ENCODE data around the gene PRKD1. TPM values are rescaled to one million over a fixed set of nuclear protein-coding genes. Genes with fewer than 3 reads are reported as not detected.

The PRKD1 gene
- total and polyA plus RNA-seq, 10 of the 15 experiments (the other 5 are each of a cell fraction or from before 2014, with no cell fraction given), result 0.02 to 0.56 TPM; not detected in 8

- ATAC-seq, result no peak
- H3K4me2 ChIP-seq (ENCODE audit: control insufficient read depth, insufficient read depth), result no peak overlapping the region
- no peak overlapping the region for H3K4me3 ChIP-seq
- no peaks in the 10 kb centered on the region for H3K36me3 ChIP-seq (ENCODE audit: control insufficient read depth in 2 of 2, insufficient read depth in 2 of 2, low read length in 1 of 2)
- BruUV-seq (replicated peaks), result no TSS peak
- no peak overlapping the region for H3K27ac ChIP-seq (ENCODE audit: control insufficient read depth, insufficient read depth)
- no peaks in the 10 kb centered on the region for H3K27me3 ChIP-seq (replicated peaks in 1 of 2; ENCODE audit: control insufficient read depth in 2 of 2, insufficient read depth in 2 of 2, low read length in 1 of 2)
- H3K9me3 ChIP-seq (replicated peaks; ENCODE audit: control insufficient read depth, insufficient read depth, low read length), result no peaks in the 10 kb centered on the region
- TF ChIP-seq, protein P1, sequence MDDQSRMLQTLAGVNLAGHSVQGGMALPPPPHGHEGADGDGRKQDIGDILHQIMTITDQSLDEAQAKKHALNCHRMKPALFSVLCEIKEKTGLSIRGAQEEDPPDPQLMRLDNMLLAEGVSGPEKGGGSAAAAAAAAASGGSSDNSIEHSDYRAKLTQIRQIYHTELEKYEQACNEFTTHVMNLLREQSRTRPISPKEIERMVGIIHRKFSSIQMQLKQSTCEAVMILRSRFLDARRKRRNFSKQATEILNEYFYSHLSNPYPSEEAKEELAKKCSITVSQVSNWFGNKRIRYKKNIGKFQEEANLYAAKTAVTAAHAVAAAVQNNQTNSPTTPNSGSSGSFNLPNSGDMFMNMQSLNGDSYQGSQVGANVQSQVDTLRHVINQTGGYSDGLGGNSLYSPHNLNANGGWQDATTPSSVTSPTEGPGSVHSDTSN (IDR thresholded peaks at IDR 0.05; ENCODE audit: insufficient replicate concordance, low read depth, low read length), result no peak
- TF ChIP-seq ZNF207 (IDR thresholded peaks at IDR 0.05; ENCODE audit: borderline replicate concordance) (no peak), ESRRA (IDR thresholded peaks at IDR 0.05; ENCODE audit: low read length) (no peak), ZBED1 (IDR thresholded peaks at IDR 0.05; ENCODE audit: borderline replicate concordance) (no peak), FOS (IDR thresholded peaks at IDR 0.05; ENCODE audit: borderline replicate concordance, extremely low read depth, insufficient read length) (no peak), MYC (IDR thresholded peaks at IDR 0.05; ENCODE audit: insufficient read depth, insufficient read length, insufficient replicate concordance, low read length, severe bottlenecking) (no peak), ZNF622 (IDR thresholded peaks at IDR 0.05) (no peak), HCFC1 (IDR thresholded peaks at IDR 0.05; ENCODE audit: low read length) (no peak), TCF3 (IDR thresholded peaks at IDR 0.05; ENCODE audit: borderline replicate concordance, insufficient read depth, low read depth, low read length) (no peak), ZNF217 (IDR thresholded peaks at IDR 0.05) (no peak), ELK1 (IDR thresholded peaks at IDR 0.05; ENCODE audit: low read depth, low read length) (no peak), CBX3 (IDR thresholded peaks at IDR 0.05; ENCODE audit: borderline replicate concordance, low read depth) (no peak), KDM1A (IDR thresholded peaks at IDR 0.05; ENCODE audit: borderline replicate concordance) (no peak), MTA2 (IDR thresholded peaks at IDR 0.05; ENCODE audit: low read depth) (no peak), LARP7 (IDR thresholded peaks at IDR 0.05) (no peak), STAT1 (conservative IDR thresholded peaks at IDR 0.05) (no peak)
- TF ChIP-seq, protein P2, sequence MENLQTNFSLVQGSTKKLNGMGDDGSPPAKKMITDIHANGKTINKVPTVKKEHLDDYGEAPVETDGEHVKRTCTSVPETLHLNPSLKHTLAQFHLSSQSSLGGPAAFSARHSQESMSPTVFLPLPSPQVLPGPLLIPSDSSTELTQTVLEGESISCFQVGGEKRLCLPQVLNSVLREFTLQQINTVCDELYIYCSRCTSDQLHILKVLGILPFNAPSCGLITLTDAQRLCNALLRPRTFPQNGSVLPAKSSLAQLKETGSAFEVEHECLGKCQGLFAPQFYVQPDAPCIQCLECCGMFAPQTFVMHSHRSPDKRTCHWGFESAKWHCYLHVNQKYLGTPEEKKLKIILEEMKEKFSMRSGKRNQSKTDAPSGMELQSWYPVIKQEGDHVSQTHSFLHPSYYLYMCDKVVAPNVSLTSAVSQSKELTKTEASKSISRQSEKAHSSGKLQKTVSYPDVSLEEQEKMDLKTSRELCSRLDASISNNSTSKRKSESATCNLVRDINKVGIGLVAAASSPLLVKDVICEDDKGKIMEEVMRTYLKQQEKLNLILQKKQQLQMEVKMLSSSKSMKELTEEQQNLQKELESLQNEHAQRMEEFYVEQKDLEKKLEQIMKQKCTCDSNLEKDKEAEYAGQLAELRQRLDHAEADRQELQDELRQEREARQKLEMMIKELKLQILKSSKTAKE (IDR thresholded peaks at IDR 0.05; ENCODE audit: low read depth, poor library complexity, severe bottlenecking), result no peak
- no peak for FAIRE-seq
- no peaks in the 10 kb centered on the region for H3K79me2 ChIP-seq (ENCODE audit: control insufficient read depth, insufficient read depth, low read length)
- intact Hi-C loops (cut with micrococcal nuclease; ENCODE audit: unreplicated experiment), result no loop called here
- no peak overlapping the region for H2AFZ ChIP-seq (ENCODE audit: control insufficient read depth, low read depth, low read length)
- H3K9ac ChIP-seq (ENCODE audit: control insufficient read depth, insufficient read depth, low read length), result no peak overlapping the region
- ChIA-PET POLR2A (no interaction called here), SMC1A (ENCODE audit: uncharacterized antibody, unreplicated experiment) (no interaction called here), RAD21 (ENCODE audit: unreplicated experiment) (no interaction called here), CTCF (no interaction called here)
- in situ Hi-C loops (cut with MboI), result no loop called here
- no peaks in the 10 kb centered on the region for H3K4me1 ChIP-seq (ENCODE audit: control insufficient read depth, insufficient read depth, low read length)
- DNase-seq (ENCODE audit: low read depth, low spot score), result no peak
- H4K20me1 ChIP-seq (ENCODE audit: control insufficient read depth, insufficient read depth), result no peaks in the 10 kb centered on the region
These were observed 35.3 kb downstream of the PRKD1 start for GRCh38 chr14:29892327-29892726.
